Measurements from ENCODE around the gene ST6GALNAC1.
"Not testable (repeated sequence)": the region's sequence is repeated elsewhere in the genome, so short reads cannot be mapped to it uniquely, and the experiment has no call there.

Gene ST6GALNAC1

GRCh38 chr17:76614064-76614759 lies 29.3 kb downstream of the ST6GALNAC1 start:
- H4K91ac ChIP-seq (ENCODE audit: low read length): not testable (repeated sequence)
- WGBS: 67% methylated on average over 13 of the region's 13 CpGs

GRCh38 chr17:76612977-76613851 lies 30.3 kb downstream of the ST6GALNAC1 start:
- no peak overlapping the region for H3K18ac ChIP-seq (ENCODE audit: low read depth in 1 of 2, low read length in 2 of 2)
- H4K91ac ChIP-seq (ENCODE audit: low read length): no peak overlapping the region
- H4K8ac ChIP-seq (ENCODE audit: low read length): no peak overlapping the region
- H3K4ac ChIP-seq (ENCODE audit: low read depth in 1 of 2, low read length in 2 of 2): no peak overlapping the region
- H3K27ac ChIP-seq (ENCODE audit: low read length, poor library complexity, severe bottlenecking): no peak overlapping the region
- H3K9me3 ChIP-seq (ENCODE audit: control insufficient read depth, low read length): no peaks in the 10 kb centered on the region
- no peak overlapping the region for H2BK12ac ChIP-seq (ENCODE audit: low read length in 2 of 2)
- no peak overlapping the region for H3K23ac ChIP-seq (ENCODE audit: low read length in 2 of 2)
- H3K36me3 ChIP-seq (ENCODE audit: control insufficient read depth in 1 of 2, insufficient read depth in 2 of 2, low read depth in 1 of 2, low read length in 2 of 2): no peaks in the 10 kb centered on the region
- no peak overlapping the region for H3K4me2 ChIP-seq (ENCODE audit: low read length, poor library complexity, severe bottlenecking)
- H3K4me1 ChIP-seq (ENCODE audit: control insufficient read depth, insufficient read depth, low read depth, low read length): no peaks in the 10 kb centered on the region
- no peak overlapping the region for H2BK15ac ChIP-seq (ENCODE audit: low read depth, poor library complexity, severe bottlenecking)
- no peak overlapping the region for H2AK5ac ChIP-seq (ENCODE audit: low read length, severe bottlenecking)
- no peaks in the 10 kb centered on the region for H3K79me1 ChIP-seq (replicated peaks; ENCODE audit: low read length, poor library complexity, severe bottlenecking)
- peaks cover 0 to 40% of the 10 kb centered on the region in 2 experiments for H3K27me3 ChIP-seq (ENCODE audit: control insufficient read depth in 1 of 2, insufficient read depth in 1 of 2, low read length in 2 of 2)
- H2BK5ac ChIP-seq (ENCODE audit: low read depth, low read length, poor library complexity, severe bottlenecking): no peak overlapping the region
- no peak overlapping the region for H3K4me3 ChIP-seq (ENCODE audit: insufficient read depth in 1 of 2, low read depth in 1 of 2, low read length in 2 of 2)
- H3K9ac ChIP-seq (ENCODE audit: low read length): no peak overlapping the region
- no peak overlapping the region for H2AFZ ChIP-seq (ENCODE audit: low read depth, low read length)
- WGBS: 79% methylated on average over 17 of the region's 17 CpGs
- no peak overlapping the region for H2BK120ac ChIP-seq (ENCODE audit: low read depth, low read length)
- DNase-seq: no peak
- no peak overlapping the region for H3K14ac ChIP-seq (ENCODE audit: low read length in 2 of 2)

More at GRCh38 chr17:76614064-76614759, 29.3 kb downstream of the ST6GALNAC1 start:
- not testable (repeated sequence) for H2BK15ac ChIP-seq (ENCODE audit: low read depth, poor library complexity, severe bottlenecking); H3K18ac ChIP-seq (ENCODE audit: low read depth in 1 of 2, low read length in 2 of 2); H3K9me3 ChIP-seq (ENCODE audit: control insufficient read depth, low read length); H2AFZ ChIP-seq (ENCODE audit: low read depth, low read length); H3K4ac ChIP-seq (ENCODE audit: low read depth in 1 of 2, low read length in 2 of 2); H3K4me3 ChIP-seq (ENCODE audit: insufficient read depth in 1 of 2, low read depth in 1 of 2, low read length in 2 of 2); H3K27ac ChIP-seq (ENCODE audit: low read length, poor library complexity, severe bottlenecking); H3K14ac ChIP-seq (ENCODE audit: low read length in 2 of 2); H3K4me1 ChIP-seq (ENCODE audit: control insufficient read depth, insufficient read depth, low read depth, low read length); H4K8ac ChIP-seq (ENCODE audit: low read length); H3K79me1 ChIP-seq (replicated peaks; ENCODE audit: low read length, poor library complexity, severe bottlenecking); H3K36me3 ChIP-seq (ENCODE audit: control insufficient read depth in 1 of 2, insufficient read depth in 2 of 2, low read depth in 1 of 2, low read length in 2 of 2); H2BK5ac ChIP-seq (ENCODE audit: low read depth, low read length, poor library complexity, severe bottlenecking); H2BK12ac ChIP-seq (ENCODE audit: low read length in 2 of 2); H3K23ac ChIP-seq (ENCODE audit: low read length in 2 of 2); H2BK120ac ChIP-seq (ENCODE audit: low read depth, low read length); H2AK5ac ChIP-seq (ENCODE audit: low read length, severe bottlenecking); H3K4me2 ChIP-seq (ENCODE audit: low read length, poor library complexity, severe bottlenecking); H3K9ac ChIP-seq (ENCODE audit: low read length)
- H3K27me3 ChIP-seq (ENCODE audit: control insufficient read depth in 1 of 2, insufficient read depth in 1 of 2, low read length in 2 of 2): peaks cover 0 to 40% of the 10 kb centered on the region in 2 experiments
- peak; percentile 5 for DNase-seq

- no peaks in the 10 kb centered on the region for H3K4me1 ChIP-seq (ENCODE audit: control insufficient read depth, insufficient read depth, low read depth, low read length)
These were observed 31.1 kb downstream of the ST6GALNAC1 start for GRCh38 chr17:76612465-76612864.

GRCh38 chr17:76611758-76612157 lies 31.8 kb downstream of the ST6GALNAC1 start:
- Histone ChIP-seq H3K14ac (ENCODE audit: low read length in 2 of 2) (no peak overlapping the region), H3K9ac (ENCODE audit: low read length) (no peak overlapping the region), H4K91ac (ENCODE audit: low read length) (no peak overlapping the region), H2AK5ac (ENCODE audit: low read length, severe bottlenecking) (no peak overlapping the region), H2BK12ac (ENCODE audit: low read length in 2 of 2) (no peak overlapping the region), H4K8ac (ENCODE audit: low read length) (no peak overlapping the region), H3K79me1 (replicated peaks; ENCODE audit: low read length, poor library complexity, severe bottlenecking) (no peaks in the 10 kb centered on the region), H3K27me3 (ENCODE audit: control insufficient read depth in 1 of 2, insufficient read depth in 1 of 2, low read length in 2 of 2) (peaks cover 0 to 28% of the 10 kb centered on the region in 2 experiments), H3K4me2 (ENCODE audit: low read length, poor library complexity, severe bottlenecking) (no peak overlapping the region), H3K23ac (ENCODE audit: low read length in 2 of 2) (no peak overlapping the region), H2AFZ (ENCODE audit: low read depth, low read length) (no peak overlapping the region), H2BK5ac (ENCODE audit: low read depth, low read length, poor library complexity, severe bottlenecking) (no peak overlapping the region), H3K36me3 (ENCODE audit: control insufficient read depth in 1 of 2, insufficient read depth in 2 of 2, low read depth in 1 of 2, low read length in 2 of 2) (no peaks in the 10 kb centered on the region), H3K4me3 (ENCODE audit: insufficient read depth in 1 of 2, low read depth in 1 of 2, low read length in 2 of 2) (no peak overlapping the region), H3K4ac (ENCODE audit: low read depth in 1 of 2, low read length in 2 of 2) (no peak overlapping the region), H3K18ac (ENCODE audit: low read depth in 1 of 2, low read length in 2 of 2) (no peak overlapping the region), H3K9me3 (ENCODE audit: control insufficient read depth, low read length) (no peaks in the 10 kb centered on the region), H3K4me1 (ENCODE audit: control insufficient read depth, insufficient read depth, low read depth, low read length) (no peaks in the 10 kb centered on the region), H2BK120ac (ENCODE audit: low read depth, low read length) (no peak overlapping the region), H3K27ac (ENCODE audit: low read length, poor library complexity, severe bottlenecking) (no peak overlapping the region), H2BK15ac (ENCODE audit: low read depth, poor library complexity, severe bottlenecking) (no peak overlapping the region)
- WGBS: 94% methylated on average over 4 of the region's 4 CpGs
- DNase-seq: no peak

More at GRCh38 chr17:76612465-76612864, 31.1 kb downstream of the ST6GALNAC1 start:
- no peak overlapping the region for H2AK5ac ChIP-seq (ENCODE audit: low read length, severe bottlenecking)
- no peak overlapping the region for H4K8ac ChIP-seq (ENCODE audit: low read length)
- no peak overlapping the region for H2BK5ac ChIP-seq (ENCODE audit: low read depth, low read length, poor library complexity, severe bottlenecking)
- H3K4me3 ChIP-seq (ENCODE audit: insufficient read depth in 1 of 2, low read depth in 1 of 2, low read length in 2 of 2): no peak overlapping the region
- H3K9ac ChIP-seq (ENCODE audit: low read length): no peak overlapping the region
- no peaks in the 10 kb centered on the region for H3K79me1 ChIP-seq (replicated peaks; ENCODE audit: low read length, poor library complexity, severe bottlenecking)
- no peak overlapping the region for H4K91ac ChIP-seq (ENCODE audit: low read length)
- no peak overlapping the region for H3K14ac ChIP-seq (ENCODE audit: low read length in 2 of 2)
- H3K36me3 ChIP-seq (ENCODE audit: control insufficient read depth in 1 of 2, insufficient read depth in 2 of 2, low read depth in 1 of 2, low read length in 2 of 2): no peaks in the 10 kb centered on the region
- no peak for DNase-seq
- H2BK15ac ChIP-seq (ENCODE audit: low read depth, poor library complexity, severe bottlenecking): no peak overlapping the region
- H2AFZ ChIP-seq (ENCODE audit: low read depth, low read length): no peak overlapping the region
- no peak overlapping the region for H3K23ac ChIP-seq (ENCODE audit: low read length in 2 of 2)
- H3K27ac ChIP-seq (ENCODE audit: low read length, poor library complexity, severe bottlenecking): no peak overlapping the region
- no peak overlapping the region for H3K4me2 ChIP-seq (ENCODE audit: low read length, poor library complexity, severe bottlenecking)
- H3K4ac ChIP-seq (ENCODE audit: low read depth in 1 of 2, low read length in 2 of 2): no peak overlapping the region
- no peak overlapping the region for H2BK12ac ChIP-seq (ENCODE audit: low read length in 2 of 2)
- 99% methylated on average over 2 of the region's 4 CpGs for WGBS
- peaks cover 0 to 35% of the 10 kb centered on the region in 2 experiments for H3K27me3 ChIP-seq (ENCODE audit: control insufficient read depth in 1 of 2, insufficient read depth in 1 of 2, low read length in 2 of 2)
- no peak overlapping the region for H3K18ac ChIP-seq (ENCODE audit: low read depth in 1 of 2, low read length in 2 of 2)
- no peak overlapping the region for H2BK120ac ChIP-seq (ENCODE audit: low read depth, low read length)
- no peaks in the 10 kb centered on the region for H3K9me3 ChIP-seq (ENCODE audit: control insufficient read depth, low read length)

All from mesenchymal stem cell (in vitro differentiated cells and primary cell).